HCT116 (cell line): Measurements from ENCODE around the gene PPEF1. TPM values are rescaled to one million over a fixed set of nuclear protein-coding genes. Genes with fewer than 3 reads are reported as not detected.

Experiments
- ATAC-seq: fragments of 200-7000 bp; cut with Tn5 transposase; 2 replicates; pipeline ENCODE4 v1.9.1; 2020; ENCODE audit warnings: mild to moderate bottlenecking, moderate library complexity
- BruUV-seq: library from RNA; stranded (reverse); fragments of 400-500 nt; replicated peaks from 2 replicates; lab custom pipeline; 2021; lab: Mats Ljungman, UMichigan
- CTCF ChIA-PET: fragments of 300-600 bp; sonication (Branson Sonifier 250); formaldehyde crosslinking; loops from one replicate; lab custom pipeline; 2021; ENCODE audit warnings: antibody characterized with exemption; lab: Charles Lee
- POLR2A ChIA-PET: fragments of 300-600, 350-600 bp; sonication (Branson Sonifier 250); formaldehyde crosslinking; loops from one replicate; lab custom pipeline; 2021; ENCODE audit warnings: antibody characterized with exemption; lab: Charles Lee
- RAD21 ChIA-PET, 2 experiments: fragments of 300-600 bp; sonication (Branson Sonifier 250); formaldehyde crosslinking; loops; one replicate each; lab custom pipeline; 2023; ENCODE audit warnings: low total read pairs in 2 of 2; ENCODE audit not compliant: uncharacterized antibody in 2 of 2, unreplicated experiment in 2 of 2, low non-redundant PET in 1 of 2; lab: Charles Lee
- DNase-seq: peaks from one replicate; pipeline ENCODE4 v3.0.0-alpha.2; 2010; ENCODE audit warnings: low read depth, low spot score
- H2AFZ ChIP-seq: fragments of 200-600 bp; shearing (Covaris generic), sonication (generic); 2 replicates; pipeline ENCODE4 v1.6.1; 2017; ENCODE audit warnings: low read depth, mixed run types, mixed read lengths, antibody characterized with exemption, low read length; ENCODE audit not compliant: poor library complexity, severe bottlenecking
- H3K27ac ChIP-seq: 2 replicates; pipeline ENCODE4 v1.5.1; 2012; ENCODE audit warnings: low read depth, low read length
- H3K27me3 ChIP-seq: fragments of 200-600 bp; sonication (generic); 2 replicates; pipeline ENCODE4 v1.6.1; 2016; ENCODE audit warnings: mixed run types, low read length, mixed read lengths; ENCODE audit not compliant: insufficient read depth
- H3K36me3 ChIP-seq, 2 experiments: fragments of 200-500 bp in 1 of 2; fragments of 200-600 bp in 1 of 2; sonication (Bioruptor generic) in 1 of 2; sonication (generic) in 1 of 2; 2 replicates each; pipeline versions ENCODE4 v1.5.1 to v1.6.1; 2014 to 2016; ENCODE audit warnings: low read length in 2 of 2, inconsistent platforms in 1 of 2, mixed read lengths in 1 of 2, mixed run types in 1 of 2; ENCODE audit not compliant: insufficient read depth in 2 of 2, control insufficient read depth in 1 of 2
- H3K4me1 ChIP-seq, 2 experiments: fragments of 200-600 bp in 1 of 2; sonication (generic) in 1 of 2; 2 replicates each; pipeline versions ENCODE4 v1.5.1 to v1.6.1; 2012 to 2017; ENCODE audit warnings: low read length in 2 of 2, inconsistent platforms in 1 of 2, mild to moderate bottlenecking in 1 of 2, mixed read lengths in 1 of 2, mixed run types in 1 of 2, moderate library complexity in 1 of 2; ENCODE audit not compliant: insufficient read depth in 2 of 2, control insufficient read depth in 1 of 2
- H3K4me2 ChIP-seq: fragments of 200-600 bp; sonication (generic); 2 replicates; pipeline ENCODE4 v1.6.1; 2017; ENCODE audit warnings: mixed run types, low read length, mixed read lengths
- H3K4me3 ChIP-seq, 2 experiments: fragments of 200-600 bp in 1 of 2; sonication (generic) in 1 of 2; replicated peaks in 1 of 2; 2 replicates each; pipeline ENCODE4 v1.5.1; 2011 to 2016; ENCODE audit warnings: low read length in 2 of 2, control low read depth in 1 of 2, low read depth in 1 of 2, mild to moderate bottlenecking in 1 of 2, mixed read lengths in 1 of 2, mixed run types in 1 of 2
- H3K79me2 ChIP-seq: fragments of 200-600 bp; sonication (generic); 2 replicates; pipeline ENCODE4 v1.6.1; 2017; ENCODE audit warnings: mild to moderate bottlenecking, mixed run types, low read length, moderate library complexity, mixed read lengths; ENCODE audit not compliant: insufficient read depth
- H3K9ac ChIP-seq: fragments of 200-600 bp; sonication (generic); 2 replicates; pipeline ENCODE4 v1.6.1; 2016; ENCODE audit warnings: low read length, mixed read lengths
- H3K9me2 ChIP-seq: fragments of 200-600 bp; sonication (generic), shearing (Covaris generic); 2 replicates; pipeline ENCODE4 v1.6.1; 2017; ENCODE audit warnings: mixed run types, mild to moderate bottlenecking, moderate library complexity; ENCODE audit not compliant: insufficient read depth
- H3K9me3 ChIP-seq, 2 experiments: fragments of 200-500 bp in 1 of 2; fragments of 200-600 bp in 1 of 2; sonication (Bioruptor generic) in 1 of 2; sonication (generic) in 1 of 2; 2 replicates each; pipeline ENCODE4 v1.6.1; 2014 to 2017; ENCODE audit warnings: low read length in 2 of 2, mixed read lengths in 2 of 2, inconsistent platforms in 1 of 2, low read depth in 1 of 2, mild to moderate bottlenecking in 1 of 2, mixed run types in 1 of 2, moderate library complexity in 1 of 2; ENCODE audit not compliant: control insufficient read depth in 1 of 2, insufficient read depth in 1 of 2
- H4K20me1 ChIP-seq: fragments of 200-600 bp; sonication (generic), shearing (Covaris generic); 2 replicates; pipeline ENCODE4 v1.6.1; 2017; ENCODE audit warnings: mixed run types, mild to moderate bottlenecking, moderate library complexity; ENCODE audit not compliant: insufficient read depth
- CBX3 ChIP-seq: IDR thresholded peaks from 2 replicates; pipeline ENCODE4 v1.6.1; 2012; ENCODE audit warnings: low read depth
- CTCF ChIP-seq, 3 experiments: fragments of 200-600 bp in 1 of 3; sonication (generic) in 1 of 3; IDR thresholded peaks in 2 of 3; conservative IDR thresholded peaks in 1 of 3; 2 replicates each; pipeline ENCODE4 v1.5.1; 2012 to 2017; ENCODE audit warnings: low read depth in 2 of 3, low read length in 2 of 3, antibody characterized with exemption in 1 of 3, borderline replicate concordance in 1 of 3, control low read depth in 1 of 3, mild to moderate bottlenecking in 1 of 3, mixed read lengths in 1 of 3, mixed run types in 1 of 3, moderate library complexity in 1 of 3; ENCODE audit not compliant: insufficient read depth in 1 of 3
- EZH2 ChIP-seq: fragments of 200-600 bp; sonication (generic); IDR thresholded peaks from 2 replicates; pipeline ENCODE4 v1.6.1; 2017; ENCODE audit warnings: antibody characterized with exemption, mixed run types
- FOSL1 ChIP-seq: IDR thresholded peaks from 2 replicates; pipeline ENCODE4 v1.6.1; 2012; ENCODE audit warnings: low read depth
- MAX ChIP-seq: IDR thresholded peaks from 2 replicates; pipeline ENCODE4 v1.6.1; 2012
- POLR2A ChIP-seq: IDR thresholded peaks from 2 replicates; pipeline ENCODE4 v1.7.0; 2011; ENCODE audit warnings: borderline replicate concordance; ENCODE audit not compliant: insufficient read depth, insufficient read length; ENCODE audit errors: extremely low read depth
- REST ChIP-seq: IDR thresholded peaks from 2 replicates; pipeline ENCODE4 v1.6.1; 2012; ENCODE audit warnings: low read depth
- SP1 ChIP-seq: IDR thresholded peaks from 2 replicates; pipeline ENCODE4 v1.6.1; 2012; ENCODE audit warnings: low read depth
- TCF7L2 ChIP-seq: IDR thresholded peaks from 2 replicates; pipeline ENCODE4 v1.7.0; 2011; ENCODE audit warnings: borderline replicate concordance, inconsistent platforms; ENCODE audit not compliant: insufficient read depth, insufficient read length; ENCODE audit errors: extremely low read depth
- YY1 ChIP-seq: IDR thresholded peaks from 2 replicates; pipeline ENCODE4 v1.6.1; 2011; ENCODE audit warnings: low read length, low read depth, moderate library complexity, mild to moderate bottlenecking; ENCODE audit not compliant: insufficient replicate concordance; ENCODE audit errors: extremely low read depth
- ZFX ChIP-seq: fragments of 450-650 bp; IDR thresholded peaks from 2 replicates; pipeline ENCODE4 v1.6.1; 2017
- intact Hi-C: fragments of 100-400 bp; cut with micrococcal nuclease; formaldehyde crosslinking; loops from 2 replicates; pipeline ENCODE4 v1.10.0; 2022
- total RNA-seq: library from RNA; stranded (reverse); gene quantifications from one replicate; pipeline ENCODE4 v1.2.1, GENCODE V29; 2021; ENCODE audit not compliant: unreplicated experiment

Gene PPEF1
- total RNA-seq, 1 experiment from 2014 or later = not detected

- no TSS peak for BruUV-seq
- H3K9me3 ChIP-seq = no peaks in the 10 kb centered on the region
- POLR2A ChIA-PET = no interaction called here
- TF ChIP-seq CBX3 (no peak), EZH2 (no peak), FOSL1 (no peak), CTCF (IDR thresholded peaks at IDR 0.05 in 2 of 3, conservative IDR thresholded peaks at IDR 0.05 in 1 of 3; ENCODE audit: borderline replicate concordance in 1 of 3, insufficient read depth in 1 of 3, low read depth in 2 of 3, low read length in 2 of 3) (no peak), POLR2A (no peak), TCF7L2 (no peak), MAX (no peak), YY1 (no peak), REST (no peak), ZFX (no peak), SP1 (no peak)
- TF ChIP-seq, all 23 proteins: peak for 0
- Histone ChIP-seq H3K27me3 (no peaks in the 10 kb centered on the region), H3K4me2 (no peak overlapping the region), H3K9me2 (no peaks in the 10 kb centered on the region), H3K79me2 (no peaks in the 10 kb centered on the region), H3K4me1 (no peaks in the 10 kb centered on the region), H4K20me1 (no peaks in the 10 kb centered on the region), H3K27ac (no peak overlapping the region), H3K4me3 (no peak overlapping the region), H3K9ac (no peak overlapping the region), H2AFZ (no peak overlapping the region), H3K36me3 (no peaks in the 10 kb centered on the region)
- ATAC-seq = no peak
- intact Hi-C loops = no loop called here
- RAD21 ChIA-PET = no interaction called here
- CTCF ChIA-PET = no interaction called here
- no peak for DNase-seq
These were observed 18.0 kb downstream of the PPEF1 start for GRCh38 chrX:18725310-18725943.
